Caco-2 (cell line): ENCODE measurements around the gene FBXO2. TPM values are rescaled to one million over a fixed set of nuclear protein-coding genes. Genes with fewer than 3 reads are reported as not detected.

Source experiments
- BruUV-seq: library from RNA; stranded (reverse); fragments of 400-500 nt; replicated peaks from 2 replicates; lab custom pipeline; 2021; lab: Mats Ljungman, UMichigan
- CTCF ChIA-PET: fragments of 300-600 bp; sonication (Branson Sonifier 250); formaldehyde crosslinking; loops from one replicate; lab custom pipeline; 2022; ENCODE audit warnings: antibody characterized with exemption; lab: Charles Lee
- POLR2A ChIA-PET: fragments of 300-600 bp; sonication (Branson Sonifier 250); formaldehyde crosslinking; loops from one replicate; lab custom pipeline; 2022; ENCODE audit warnings: antibody characterized with exemption; lab: Charles Lee
- DNase-seq, 2 experiments: peaks; one replicate each; pipeline versions ENCODE4 v3.0.0 to v3.0.0-alpha.2; 2020 to 2022
- H3K27me3 ChIP-seq: replicated peaks from 2 replicates; pipeline ENCODE4 v1.6.0; 2011; ENCODE audit warnings: low read length; ENCODE audit not compliant: control insufficient read depth, insufficient read depth
- H3K36me3 ChIP-seq: 2 replicates; pipeline ENCODE4 v1.5.1; 2011; ENCODE audit warnings: low read length; ENCODE audit not compliant: control insufficient read depth, insufficient read depth
- H3K4me1 ChIP-seq: fragments of 250-450 bp; sonication (Bioruptor Pico); 2 replicates; pipeline ENCODE4 v1.5.1; 2020; ENCODE audit warnings: mild to moderate bottlenecking
- H3K4me3 ChIP-seq: 2 replicates; pipeline ENCODE4 v1.5.1; 2011; ENCODE audit warnings: low read depth, mild to moderate bottlenecking, control low read depth, low read length
- H3K9me3 ChIP-seq: fragments of 250-450 bp; sonication (Bioruptor Pico); 2 replicates; pipeline ENCODE4 v1.5.1; 2020; ENCODE audit warnings: mild to moderate bottlenecking, moderate library complexity
- H3K27ac Mint-ChIP-seq: one replicate; pipeline ENCODE4 v1.8.0; 2022; ENCODE audit warnings: mixed read lengths; ENCODE audit not compliant: unreplicated experiment
- H3K27me3 Mint-ChIP-seq: one replicate; pipeline ENCODE4 v1.8.0; 2022; ENCODE audit warnings: mixed read lengths; ENCODE audit not compliant: insufficient read depth, unreplicated experiment
- H3K36me3 Mint-ChIP-seq: one replicate; pipeline ENCODE4 v1.8.0; 2022; ENCODE audit warnings: mild to moderate bottlenecking, mixed read lengths; ENCODE audit not compliant: insufficient read depth, unreplicated experiment
- H3K4me1 Mint-ChIP-seq: one replicate; pipeline ENCODE4 v1.8.0; 2022; ENCODE audit warnings: low read depth, mixed read lengths; ENCODE audit not compliant: unreplicated experiment
- H3K4me3 Mint-ChIP-seq: one replicate; pipeline ENCODE4 v1.8.0; 2022; ENCODE audit warnings: mild to moderate bottlenecking, moderate library complexity, mixed read lengths; ENCODE audit not compliant: unreplicated experiment
- H3K9me3 Mint-ChIP-seq: one replicate; pipeline ENCODE4 v1.8.0; 2022; ENCODE audit warnings: mixed read lengths; ENCODE audit not compliant: unreplicated experiment
- intact Hi-C: fragments of 100-400 bp; cut with micrococcal nuclease; formaldehyde crosslinking; loops from one replicate; pipeline ENCODE4 v1.10.0; 2022; ENCODE audit not compliant: unreplicated experiment
- total RNA-seq: library from RNA; stranded (reverse); gene quantifications from 2 replicates; pipeline ENCODE4 v1.2.3, GENCODE V29; 2022
- TF ChIP-seq, protein P1 (sequence below), 2 experiments: fragments of 200-600 bp in 1 of 2; IDR thresholded peaks; 1 replicate in 1 of 2; 2 replicates in 1 of 2; pipeline versions ENCODE4 v1.5.1 to v1.8.0; 2011 to 2022; ENCODE audit warnings: antibody characterized with exemption in 1 of 2, control low read depth in 1 of 2, inconsistent platforms in 1 of 2, low read depth in 1 of 2, low read length in 1 of 2, mild to moderate bottlenecking in 1 of 2, moderate library complexity in 1 of 2; ENCODE audit not compliant: insufficient read depth in 1 of 2, severe bottlenecking in 1 of 2, unreplicated experiment in 1 of 2

FBXO2 gene
- total RNA-seq, 1 experiment from 2014 or later, result 78.5 TPM

DNA sequence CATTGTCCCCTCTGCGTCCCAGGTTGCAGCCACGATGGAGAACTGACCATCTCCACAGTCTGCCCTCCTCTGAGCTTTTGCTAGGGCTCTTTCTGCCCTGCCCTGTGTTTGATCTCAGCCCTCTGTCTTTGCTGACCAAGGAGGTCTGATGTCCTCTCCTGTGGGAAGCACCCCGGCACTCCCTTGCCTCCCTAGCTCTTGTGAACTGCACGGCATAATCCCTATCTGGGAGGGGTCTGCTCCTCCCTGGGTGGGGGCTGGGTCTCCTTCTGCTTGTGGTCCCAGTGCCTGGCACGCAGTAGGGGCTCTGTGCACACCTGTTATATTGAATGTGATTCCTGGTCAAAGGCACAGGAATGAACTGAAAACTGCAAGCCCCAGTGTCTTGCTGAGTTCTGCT lies 39.7 kb upstream of the FBXO2 start:
- Mint-ChIP-seq H3K4me1 (peaks cover 13% of the 10 kb centered on the region), H3K36me3 (no peaks in the 10 kb centered on the region), H3K27ac (no peak overlapping the region), H3K27me3 (peaks cover 25% of the 10 kb centered on the region), H3K4me3 (no peak overlapping the region), H3K9me3 (no peaks in the 10 kb centered on the region)
- no peaks in the 10 kb centered on the region for H3K36me3 ChIP-seq
- intact Hi-C loops, result no loop called here
- ChIA-PET CTCF (no interaction called here), POLR2A (no interaction called here)
- no peaks in the 10 kb centered on the region; the same call in 1 of the 2 replicates for H3K27me3 ChIP-seq
- H3K4me1 ChIP-seq, result peaks cover 8% of the 10 kb centered on the region; the same call in 1 of the 2 replicates
- no peak overlapping the region for H3K4me3 ChIP-seq
- TF ChIP-seq, protein P1, sequence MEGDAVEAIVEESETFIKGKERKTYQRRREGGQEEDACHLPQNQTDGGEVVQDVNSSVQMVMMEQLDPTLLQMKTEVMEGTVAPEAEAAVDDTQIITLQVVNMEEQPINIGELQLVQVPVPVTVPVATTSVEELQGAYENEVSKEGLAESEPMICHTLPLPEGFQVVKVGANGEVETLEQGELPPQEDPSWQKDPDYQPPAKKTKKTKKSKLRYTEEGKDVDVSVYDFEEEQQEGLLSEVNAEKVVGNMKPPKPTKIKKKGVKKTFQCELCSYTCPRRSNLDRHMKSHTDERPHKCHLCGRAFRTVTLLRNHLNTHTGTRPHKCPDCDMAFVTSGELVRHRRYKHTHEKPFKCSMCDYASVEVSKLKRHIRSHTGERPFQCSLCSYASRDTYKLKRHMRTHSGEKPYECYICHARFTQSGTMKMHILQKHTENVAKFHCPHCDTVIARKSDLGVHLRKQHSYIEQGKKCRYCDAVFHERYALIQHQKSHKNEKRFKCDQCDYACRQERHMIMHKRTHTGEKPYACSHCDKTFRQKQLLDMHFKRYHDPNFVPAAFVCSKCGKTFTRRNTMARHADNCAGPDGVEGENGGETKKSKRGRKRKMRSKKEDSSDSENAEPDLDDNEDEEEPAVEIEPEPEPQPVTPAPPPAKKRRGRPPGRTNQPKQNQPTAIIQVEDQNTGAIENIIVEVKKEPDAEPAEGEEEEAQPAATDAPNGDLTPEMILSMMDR (IDR thresholded peaks at IDR 0.05; ENCODE audit: insufficient read depth in 1 of 2, low read depth in 1 of 2, low read length in 1 of 2, severe bottlenecking in 1 of 2, unreplicated experiment in 1 of 2), result no peak
- no TSS peak for BruUV-seq
- no peaks in the 10 kb centered on the region for H3K9me3 ChIP-seq
- no peak for DNase-seq

DNA sequence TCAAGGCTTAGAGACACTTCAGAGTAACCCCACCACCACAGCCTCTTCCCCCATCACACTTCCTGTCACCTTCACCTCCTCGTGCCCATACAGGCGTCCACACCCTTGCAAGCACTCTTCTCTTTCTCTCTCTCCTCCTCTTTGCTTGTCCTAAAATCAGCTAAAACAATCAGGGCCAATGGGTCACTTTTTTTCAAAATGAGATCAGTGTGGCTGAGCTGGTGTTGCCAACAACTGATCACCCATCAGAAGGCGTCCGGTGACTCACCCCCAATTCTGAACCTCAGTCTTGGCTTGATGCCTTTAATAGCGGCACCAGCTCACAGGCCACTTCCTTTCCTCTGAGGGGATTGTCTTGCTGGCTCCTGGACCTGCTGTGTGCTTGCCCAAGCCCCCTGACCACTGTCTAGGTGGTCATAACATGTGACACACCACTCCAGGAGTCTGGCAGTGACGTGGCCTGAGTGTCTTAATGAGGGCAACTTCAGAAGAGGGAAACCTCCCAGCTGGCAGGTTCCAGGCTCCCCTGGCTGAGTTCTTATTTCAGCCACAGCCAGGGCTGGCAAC lies 38.9 kb upstream of the FBXO2 start:
- Mint-ChIP-seq H3K9me3 (no peaks in the 10 kb centered on the region), H3K27ac (no peak overlapping the region), H3K4me1 (peaks cover 13% of the 10 kb centered on the region), H3K4me3 (peak overlapping the region; percentile 80), H3K36me3 (no peaks in the 10 kb centered on the region), H3K27me3 (peaks cover 25% of the 10 kb centered on the region)
- Histone ChIP-seq H3K4me1 (peaks cover 8% of the 10 kb centered on the region; the same call in 1 of the 2 replicates), H3K9me3 (no peaks in the 10 kb centered on the region), H3K4me3 (no peak overlapping the region), H3K36me3 (no peaks in the 10 kb centered on the region), H3K27me3 (no peaks in the 10 kb centered on the region; the same call in 1 of the 2 replicates)
- intact Hi-C loops, result no loop called here
- ChIA-PET CTCF (interaction anchor here (0.6 kb wide), 1 partner anchor 40 kb away, joined by 3 read pairs; no protein-coding TSS in a partner anchor), POLR2A (interaction anchor here (0.6 kb wide), 1 partner anchor 633 kb away, joined by 3 read pairs; the partner anchor contains the start of gene SRM)
- DNase-seq, result no peak
- no TSS peak for BruUV-seq
- TF ChIP-seq, protein P1 (IDR thresholded peaks at IDR 0.05; ENCODE audit: insufficient read depth in 1 of 2, low read depth in 1 of 2, low read length in 1 of 2, severe bottlenecking in 1 of 2, unreplicated experiment in 1 of 2), result no peak

DNA sequence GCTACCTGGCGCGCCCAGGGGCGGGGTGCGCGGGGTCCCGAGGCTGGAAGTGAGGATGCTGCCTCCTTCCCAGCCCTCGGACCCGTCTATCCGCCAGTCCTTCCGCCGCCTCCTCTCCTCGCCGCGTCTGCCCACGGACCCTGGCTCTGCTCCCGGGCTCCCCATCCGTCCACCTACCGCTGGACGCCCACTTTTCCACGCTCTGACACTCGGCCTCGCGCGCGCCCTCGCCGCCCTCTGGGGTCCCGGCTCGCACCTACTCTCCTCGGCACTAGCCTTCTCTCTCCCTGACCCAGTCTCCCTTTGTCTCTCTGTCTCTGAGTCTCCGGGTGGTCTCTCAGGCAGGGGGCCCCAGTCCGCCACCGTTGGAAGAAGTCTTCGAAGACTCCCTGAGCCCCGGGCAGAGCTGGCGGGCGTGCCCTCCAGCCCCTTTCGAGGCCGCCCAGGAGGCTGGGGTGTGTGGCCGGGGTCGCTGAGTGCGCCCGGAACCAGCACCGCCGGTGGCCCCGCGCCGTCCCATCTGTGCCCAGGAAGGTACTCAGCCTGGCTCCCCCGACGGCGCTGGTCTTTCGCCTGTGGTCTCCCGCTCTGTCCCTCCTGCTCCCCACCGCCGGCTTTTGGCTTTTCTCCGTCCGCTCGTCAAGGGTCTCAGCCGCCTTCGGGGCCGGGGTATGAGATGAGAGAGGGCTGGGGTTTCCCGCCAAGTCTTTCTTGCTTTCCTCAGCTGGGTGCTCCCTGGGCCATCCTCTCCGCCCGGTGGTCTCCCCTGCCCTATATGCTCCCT lies 37.9 kb upstream of the FBXO2 start:
- no peak overlapping the region for H3K27ac Mint-ChIP-seq
- H3K36me3 Mint-ChIP-seq, result no peaks in the 10 kb centered on the region
- Histone ChIP-seq H3K36me3 (no peaks in the 10 kb centered on the region), H3K4me1 (peaks cover 8% of the 10 kb centered on the region; the same call in 1 of the 2 replicates), H3K4me3 (peak overlapping the region; percentile 42; the same call in 1 of the 2 replicates), H3K27me3 (no peaks in the 10 kb centered on the region; the same call in 1 of the 2 replicates), H3K9me3 (no peaks in the 10 kb centered on the region)
- TF ChIP-seq, protein P1 (IDR thresholded peaks at IDR 0.05; ENCODE audit: insufficient read depth in 1 of 2, low read depth in 1 of 2, low read length in 1 of 2, severe bottlenecking in 1 of 2, unreplicated experiment in 1 of 2), result no peak
- intact Hi-C loops, result loop anchor here (2.0 kb wide), 1 partner anchor 27 kb away; the partner anchor contains the start of gene FBXO6
- ChIA-PET CTCF (no interaction called here), POLR2A (no interaction called here)
- no peaks in the 10 kb centered on the region for H3K9me3 Mint-ChIP-seq
- no TSS peak for BruUV-seq
- peaks cover 13% of the 10 kb centered on the region for H3K4me1 Mint-ChIP-seq
- peaks cover 25% of the 10 kb centered on the region for H3K27me3 Mint-ChIP-seq
- no peak for DNase-seq
- H3K4me3 Mint-ChIP-seq, result peak overlapping the region; percentile 80
